GM20000 (cell line): ENCODE measurements around the gene SLC35B1.

Experiments
- DNase-seq: peaks from one replicate; pipeline ENCODE4 v3.0.0; 2012; ENCODE audit warnings: low spot score
- TF ChIP-seq, protein P1 (sequence below): IDR thresholded peaks from 2 replicates; pipeline ENCODE4 v1.5.1; 2012; ENCODE audit warnings: mild to moderate bottlenecking, control low read depth; ENCODE audit errors: extremely low read depth, missing control alignments

The SLC35B1 gene

GRCh38 chr17:49749730-49750129 is 42.0 kb upstream of the SLC35B1 start:
- no peak for DNase-seq
- TF ChIP-seq, protein P1, sequence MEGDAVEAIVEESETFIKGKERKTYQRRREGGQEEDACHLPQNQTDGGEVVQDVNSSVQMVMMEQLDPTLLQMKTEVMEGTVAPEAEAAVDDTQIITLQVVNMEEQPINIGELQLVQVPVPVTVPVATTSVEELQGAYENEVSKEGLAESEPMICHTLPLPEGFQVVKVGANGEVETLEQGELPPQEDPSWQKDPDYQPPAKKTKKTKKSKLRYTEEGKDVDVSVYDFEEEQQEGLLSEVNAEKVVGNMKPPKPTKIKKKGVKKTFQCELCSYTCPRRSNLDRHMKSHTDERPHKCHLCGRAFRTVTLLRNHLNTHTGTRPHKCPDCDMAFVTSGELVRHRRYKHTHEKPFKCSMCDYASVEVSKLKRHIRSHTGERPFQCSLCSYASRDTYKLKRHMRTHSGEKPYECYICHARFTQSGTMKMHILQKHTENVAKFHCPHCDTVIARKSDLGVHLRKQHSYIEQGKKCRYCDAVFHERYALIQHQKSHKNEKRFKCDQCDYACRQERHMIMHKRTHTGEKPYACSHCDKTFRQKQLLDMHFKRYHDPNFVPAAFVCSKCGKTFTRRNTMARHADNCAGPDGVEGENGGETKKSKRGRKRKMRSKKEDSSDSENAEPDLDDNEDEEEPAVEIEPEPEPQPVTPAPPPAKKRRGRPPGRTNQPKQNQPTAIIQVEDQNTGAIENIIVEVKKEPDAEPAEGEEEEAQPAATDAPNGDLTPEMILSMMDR = no peak

DNA sequence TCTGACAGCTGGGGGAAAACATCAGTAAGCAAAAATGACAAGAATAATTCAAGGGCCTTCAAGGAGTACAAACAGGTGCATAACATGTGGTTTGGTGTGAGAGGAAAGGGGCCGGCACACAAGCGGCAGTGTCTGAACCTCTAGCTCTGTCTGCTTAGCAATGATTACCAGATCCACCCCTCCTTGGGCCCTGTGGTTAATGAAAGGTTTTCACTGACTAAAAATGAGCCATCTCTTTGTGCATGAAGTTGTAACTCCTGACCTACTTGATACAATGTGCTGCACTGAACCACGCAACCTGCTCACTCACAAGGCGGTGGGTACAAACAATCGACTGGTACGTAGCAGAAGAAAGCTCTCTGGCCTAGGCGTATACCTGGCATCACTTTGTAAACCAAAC is 41.0 kb upstream of the SLC35B1 start:
- DNase-seq = peak; percentile 83
- TF ChIP-seq, protein P1 = no peak

DNA sequence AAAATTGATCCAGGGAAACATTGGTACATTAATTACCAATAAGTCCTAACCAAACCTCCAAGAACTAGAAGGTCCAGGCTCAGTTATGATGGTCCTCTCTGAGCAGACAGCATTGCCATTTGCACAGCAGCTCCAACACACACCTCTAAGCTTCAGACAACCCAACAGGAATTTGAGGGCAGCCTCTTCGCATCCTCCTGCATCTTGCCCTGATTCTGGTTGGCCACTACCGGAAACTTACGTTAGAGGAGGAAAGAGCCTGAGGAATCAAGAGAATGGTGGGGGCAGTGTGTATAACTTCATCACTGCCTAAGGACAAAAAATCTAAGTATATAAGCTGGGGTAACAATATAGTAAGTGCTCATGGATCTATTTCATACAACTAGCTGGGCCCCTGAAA is 40.5 kb upstream of the SLC35B1 start:
- DNase-seq = no peak
- TF ChIP-seq, protein P1 = no peak

DNA sequence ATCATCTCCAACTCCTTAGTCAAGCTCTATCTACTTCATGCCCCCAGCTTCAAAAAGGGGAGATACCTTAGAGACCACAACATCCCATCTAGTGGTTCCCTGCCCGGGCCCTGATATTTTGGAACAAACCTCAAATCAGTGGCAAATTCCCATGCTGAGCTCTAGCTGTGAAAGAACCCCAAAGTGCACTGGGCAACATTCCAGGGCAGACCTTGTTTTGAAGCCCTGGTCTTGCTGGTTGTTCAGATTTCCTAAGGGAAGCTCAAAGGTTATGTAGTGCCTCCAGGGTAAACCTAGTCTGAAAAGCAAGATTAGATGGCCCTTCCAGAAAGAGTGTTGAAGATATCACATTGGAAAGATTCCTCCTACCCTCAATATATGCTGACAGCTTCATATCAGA is 39.9 kb upstream of the SLC35B1 start:
- TF ChIP-seq, protein P1 = no peak
- no peak for DNase-seq

GRCh38 chr17:49746791-49747490 is 39.2 kb upstream of the SLC35B1 start:
- peak; percentile 60 for DNase-seq
- TF ChIP-seq, protein P1 = no peak

- TF ChIP-seq, protein P1 = no peak
- no peak for DNase-seq
These were observed 37.7 kb upstream of the SLC35B1 start for GRCh38 chr17:49745175-49746139.

DNA sequence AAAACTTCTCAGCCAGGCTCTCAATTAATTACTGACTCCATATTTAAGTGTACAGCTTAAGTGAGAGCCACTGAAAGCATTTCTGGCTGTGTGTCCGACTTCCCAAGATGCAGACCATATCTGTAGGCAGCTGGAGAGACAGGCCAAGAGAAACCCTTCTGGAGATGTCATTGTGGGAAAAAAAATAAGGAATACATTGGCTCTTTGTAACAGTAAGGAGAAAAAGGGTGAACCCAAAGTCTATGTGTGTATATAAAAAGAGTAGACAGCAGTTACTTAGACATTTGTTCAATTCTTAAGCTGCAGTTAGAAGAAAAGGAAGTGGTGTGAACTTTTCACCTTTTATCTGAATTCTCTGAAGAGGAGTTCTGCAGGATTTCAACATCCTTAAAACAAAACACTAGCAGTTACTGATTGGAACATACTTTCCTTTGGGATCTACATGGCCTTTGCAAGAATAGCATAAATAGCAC is 34.4 kb upstream of the SLC35B1 start:
- peak; percentile 21 for DNase-seq
- TF ChIP-seq, protein P1 = no peak
